Measurements from ENCODE around the gene FILIP1L.

Gene FILIP1L

GRCh38 chr3:99950921-99951320 is 163.4 kb downstream of the FILIP1L start:
- DNase-seq (ENCODE audit: low read depth): no peak

- DNase-seq (ENCODE audit: low read depth): no peak
Observed at GRCh38 chr3:99949956-99950670, 164.2 kb downstream of the FILIP1L start.

- no peak for DNase-seq (ENCODE audit: low read depth)
Observed at GRCh38 chr3:99948467-99949089, 165.7 kb downstream of the FILIP1L start.

- DNase-seq (ENCODE audit: low read depth): no peak
Observed at GRCh38 chr3:99947356-99947755, 166.9 kb downstream of the FILIP1L start.

- DNase-seq (ENCODE audit: low read depth): no peak
Observed at GRCh38 chr3:99945328-99945995, 168.8 kb downstream of the FILIP1L start.

GRCh38 chr3:99943931-99944761 is 170.2 kb downstream of the FILIP1L start:
- no peak for DNase-seq (ENCODE audit: low read depth)

- no peak for DNase-seq (ENCODE audit: low read depth)
Observed at GRCh38 chr3:99941211-99941610, 173.1 kb downstream of the FILIP1L start.

GRCh38 chr3:99940350-99940749 is 174.0 kb downstream of the FILIP1L start:
- DNase-seq (ENCODE audit: low read depth): no peak

GRCh38 chr3:99939876-99940275 is 174.4 kb downstream of the FILIP1L start:
- DNase-seq (ENCODE audit: low read depth): no peak

- no peak for DNase-seq (ENCODE audit: low read depth)
Observed at GRCh38 chr3:99938270-99938911, 175.9 kb downstream of the FILIP1L start.

GRCh38 chr3:99934975-99935797 is 179.1 kb downstream of the FILIP1L start:
- no peak for DNase-seq (ENCODE audit: low read depth)

GRCh38 chr3:99933971-99934750 is 180.1 kb downstream of the FILIP1L start:
- no peak for DNase-seq (ENCODE audit: low read depth)

GRCh38 chr3:99931059-99931458 is 183.2 kb downstream of the FILIP1L start:
- no peak for DNase-seq (ENCODE audit: low read depth)

GRCh38 chr3:99929745-99930139 is 184.6 kb downstream of the FILIP1L start:
- DNase-seq (ENCODE audit: low read depth): no peak

GRCh38 chr3:99928771-99929744 is 185.2 kb downstream of the FILIP1L start:
- no peak for DNase-seq (ENCODE audit: low read depth)

GRCh38 chr3:99927671-99928457 is 186.4 kb downstream of the FILIP1L start:
- no peak for DNase-seq (ENCODE audit: low read depth)

GRCh38 chr3:99925584-99926230 is 188.6 kb downstream of the FILIP1L start:
- DNase-seq (ENCODE audit: low read depth): no peak

- no peak for DNase-seq (ENCODE audit: low read depth)
Observed at GRCh38 chr3:99923873-99924272, 190.4 kb downstream of the FILIP1L start.
